HG02763 (cell line): ENCODE results near the gene PDE6G.
A peak's percentile ranks its signal among the peaks of the same experiment; 100 is the strongest.
"Not testable (repeated sequence)": the region's sequence is repeated elsewhere in the genome, so short reads cannot be mapped to it uniquely, and the experiment has no call there.

Experiments used
- ATAC-seq: cut with Tn5 transposase; IDR thresholded peaks from one replicate; pipeline ENCODE4 v1.9.1; 2021; ENCODE audit warnings: mild to moderate bottlenecking, moderate library complexity; ENCODE audit not compliant: unreplicated experiment

The PDE6G gene

GRCh38 chr17:81636505-81637288 lies 19.6 kb downstream of the PDE6G start, which contains the start of the genes NPLOC4 and TSPAN10:
Gene NPLOC4 (minus strand): TSS chr17:81637112. CDS start chr17:81636930, 182 bp downstream.
Gene TSPAN10 (plus strand): TSS chr17:81637196. CDS start chr17:81642413, 5,217 bp downstream.
- ATAC-seq = peak; percentile 88

GRCh38 chr17:81635973-81636504 lies 20.3 kb downstream of the PDE6G start:
- no peak for ATAC-seq

- ATAC-seq = no peak
Observed at GRCh38 chr17:81635431-81635830, 20.9 kb downstream of the PDE6G start.

GRCh38 chr17:81631482-81631881 lies 24.9 kb downstream of the PDE6G start:
- no peak for ATAC-seq

GRCh38 chr17:81630274-81630673 lies 26.1 kb downstream of the PDE6G start:
- no peak for ATAC-seq

- no peak for ATAC-seq
Observed at GRCh38 chr17:81621494-81622130, 34.7 kb downstream of the PDE6G start.

- ATAC-seq = not testable (repeated sequence)
Observed at GRCh38 chr17:81618307-81618706, 38.0 kb downstream of the PDE6G start.

GRCh38 chr17:81616877-81617276 lies 39.5 kb downstream of the PDE6G start:
- no peak for ATAC-seq

GRCh38 chr17:81615401-81615930 lies 40.9 kb downstream of the PDE6G start:
- no peak for ATAC-seq

- ATAC-seq = no peak
Observed at GRCh38 chr17:81612172-81612970, 44.0 kb downstream of the PDE6G start.

GRCh38 chr17:81609541-81610311 lies 46.6 kb downstream of the PDE6G start:
- ATAC-seq = no peak

GRCh38 chr17:81608605-81609004 lies 47.7 kb downstream of the PDE6G start:
- no peak for ATAC-seq

- ATAC-seq = no peak
Observed at GRCh38 chr17:81608082-81608481, 48.3 kb downstream of the PDE6G start.

GRCh38 chr17:81607431-81607830 lies 48.9 kb downstream of the PDE6G start:
- ATAC-seq = no peak

GRCh38 chr17:81603846-81604610 lies 52.3 kb downstream of the PDE6G start:
- no peak for ATAC-seq

GRCh38 chr17:81601525-81602120 lies 54.7 kb downstream of the PDE6G start:
- no peak for ATAC-seq
